Smooth muscle cell of the brain vasculature (primary cell): ENCODE results near the gene EDAR.

ENCODE experiments used
- DNase-seq: peaks from one replicate; pipeline ENCODE4 v3.0.0-alpha.2; 2012; ENCODE audit warnings: low read depth, low spot score

Gene EDAR

GRCh38 chr2:109001201-109001600, 12.2 kb upstream of the EDAR start:
- DNase-seq: no peak

GRCh38 chr2:109000738-109001137, 11.7 kb upstream of the EDAR start:
- DNase-seq: no peak

GRCh38 chr2:108998911-108999310, 9.9 kb upstream of the EDAR start:
- DNase-seq: no peak

- DNase-seq: no peak
Measured at GRCh38 chr2:108994178-108994577, 5.2 kb upstream of the EDAR start.

- no peak for DNase-seq
Measured at GRCh38 chr2:108993095-108993937, 4.3 kb upstream of the EDAR start.

- no peak for DNase-seq
Measured at GRCh38 chr2:108988076-108988795, 784 bp downstream of the EDAR start.

GRCh38 chr2:108986916-108987510, 2.0 kb downstream of the EDAR start:
- DNase-seq: no peak

- no peak for DNase-seq
Measured at GRCh38 chr2:108983610-108984009, 5.4 kb downstream of the EDAR start.

- DNase-seq: no peak
Measured at GRCh38 chr2:108983061-108983460, 6.0 kb downstream of the EDAR start.

- no peak for DNase-seq
Measured at GRCh38 chr2:108982259-108982679, 6.8 kb downstream of the EDAR start.

GRCh38 chr2:108981846-108982245, 7.2 kb downstream of the EDAR start:
- no peak for DNase-seq

GRCh38 chr2:108980076-108980475, 8.9 kb downstream of the EDAR start:
- no peak for DNase-seq

GRCh38 chr2:108979461-108979860, 9.6 kb downstream of the EDAR start:
- DNase-seq: no peak

GRCh38 chr2:108978709-108979111, 10.3 kb downstream of the EDAR start:
- no peak for DNase-seq

GRCh38 chr2:108975613-108976435, 13.2 kb downstream of the EDAR start:
- DNase-seq: no peak

GRCh38 chr2:108974674-108975073, 14.3 kb downstream of the EDAR start:
- no peak for DNase-seq

- DNase-seq: no peak
Measured at GRCh38 chr2:108972663-108973062, 16.4 kb downstream of the EDAR start.

- DNase-seq: no peak
Measured at GRCh38 chr2:108971661-108972566, 17.1 kb downstream of the EDAR start.

GRCh38 chr2:108970369-108970768, 18.7 kb downstream of the EDAR start:
- no peak for DNase-seq

- DNase-seq: no peak
Measured at GRCh38 chr2:108969856-108970255, 19.2 kb downstream of the EDAR start.

- DNase-seq: no peak
Measured at GRCh38 chr2:108968619-108969018, 20.4 kb downstream of the EDAR start.
